ENCODE data around the gene CCND1. TPM values are rescaled to one million over a fixed set of nuclear protein-coding genes. Genes with fewer than 3 reads are reported as not detected.
A peak's percentile ranks its signal among the peaks of the same experiment; 100 is the strongest.

CCND1 gene
- total and polyA plus RNA-seq, 9 of the 15 experiments (the other 6 are each of a cell fraction or from before 2014, with no cell fraction given), result 0.04 to 23.3 (median 3.8) TPM

GRCh38 chr11:69664103-69664775 lies 23.3 kb downstream of the CCND1 start:
- Histone ChIP-seq H4K20me1 (replicated peaks; ENCODE audit: control insufficient read depth, insufficient read depth, low read length) (peaks cover 3% of the 10 kb centered on the region), H3K27me3 (ENCODE audit: control insufficient read depth in 2 of 2, insufficient read depth in 2 of 2, low read length in 2 of 2) (no peaks in the 10 kb centered on the region), H3K9me3 (replicated peaks; ENCODE audit: control insufficient read depth, insufficient read depth, low read depth, low read length) (no peaks in the 10 kb centered on the region), H3K4me2 (ENCODE audit: insufficient read depth, low read length) (no peak overlapping the region), H3K4me1 (replicated peaks in 1 of 2; ENCODE audit: control insufficient read depth in 2 of 2, insufficient read depth in 2 of 2, low read length in 2 of 2) (no peaks in the 10 kb centered on the region; a peak in 2 of 5 replicates), H3K27ac (ENCODE audit: extremely low read depth, low read depth, low read length) (no peak overlapping the region), H3K36me3 (ENCODE audit: control insufficient read depth, insufficient read depth, low read length) (peaks cover 42% of the 10 kb centered on the region), H3K4me3 (no peak overlapping the region), H2AFZ (ENCODE audit: low read depth, low read length) (no peak overlapping the region), H3K9me1 (ENCODE audit: control insufficient read depth, insufficient read depth, low read length) (peaks cover 3% of the 10 kb centered on the region), H3K79me2 (ENCODE audit: control insufficient read depth, insufficient read depth, low read length) (no peaks in the 10 kb centered on the region), H3K9ac (ENCODE audit: insufficient read depth in 1 of 2, low read depth in 2 of 2, low read length in 2 of 2) (peak overlapping the region in 1 of 2 experiments; percentile 59; a peak in 1 of 4 replicates)
- in situ Hi-C loops (cut with MboI), result loop anchor here (25.0 kb wide), 2 partner anchors 827 to 1027 kb away; partner anchors contain the start of gene CPT1A
- ChIA-PET CTCF (ENCODE audit: low intra/inter-chr PET ratio) (interaction anchor here (0.6 kb wide), 1 partner anchor 473 kb away, joined by 4 read pairs; no protein-coding TSS in a partner anchor), POLR2A (interaction anchor here (0.5 kb wide), 1 partner anchor 349 kb away, joined by 3 read pairs; no protein-coding TSS in a partner anchor)
- intact Hi-C loops (cut with micrococcal nuclease), result no loop called here
- no peak for FAIRE-seq
- DNase-seq (ENCODE audit: extremely low read depth in 1 of 4, low spot score in 3 of 4), result no peak
- ATAC-seq, result no peak
- 92% methylated on average over 17 of the region's 17 CpGs for WGBS (ENCODE audit: insufficient coverage, low coverage, missing lambda C conversion rate)
- no TSS peak for BruUV-seq (replicated peaks)
- TF ChIP-seq BRCA1 (IDR thresholded peaks at IDR 0.05) (no peak), BRCA1 (CRISPR knock-in tag; IDR thresholded peaks at IDR 0.05) (no peak), MTA3 (IDR thresholded peaks at IDR 0.05; ENCODE audit: borderline replicate concordance) (no peak), RBM22 (IDR thresholded peaks at IDR 0.05; ENCODE audit: low read depth, low read length, poor library complexity, severe bottlenecking) (no peak), JUN (IDR thresholded peaks at IDR 0.05; ENCODE audit: borderline replicate concordance, low read depth, low read length) (no peak), JUN (CRISPR knock-in tag; IDR thresholded peaks at IDR 0.05; ENCODE audit: borderline replicate concordance) (no peak), ELK1 (CRISPR knock-in tag; IDR thresholded peaks at IDR 0.05) (no peak), STAG1 (CRISPR knock-in tag; IDR thresholded peaks at IDR 0.05; ENCODE audit: borderline replicate concordance) (no peak), SOX6 (IDR thresholded peaks at IDR 0.05) (no peak), HDAC2 (IDR thresholded peaks at IDR 0.05) (no peak), MAFG (tag; conservative IDR thresholded peaks at IDR 0.05) (no peak)
- TF ChIP-seq, protein P1, sequence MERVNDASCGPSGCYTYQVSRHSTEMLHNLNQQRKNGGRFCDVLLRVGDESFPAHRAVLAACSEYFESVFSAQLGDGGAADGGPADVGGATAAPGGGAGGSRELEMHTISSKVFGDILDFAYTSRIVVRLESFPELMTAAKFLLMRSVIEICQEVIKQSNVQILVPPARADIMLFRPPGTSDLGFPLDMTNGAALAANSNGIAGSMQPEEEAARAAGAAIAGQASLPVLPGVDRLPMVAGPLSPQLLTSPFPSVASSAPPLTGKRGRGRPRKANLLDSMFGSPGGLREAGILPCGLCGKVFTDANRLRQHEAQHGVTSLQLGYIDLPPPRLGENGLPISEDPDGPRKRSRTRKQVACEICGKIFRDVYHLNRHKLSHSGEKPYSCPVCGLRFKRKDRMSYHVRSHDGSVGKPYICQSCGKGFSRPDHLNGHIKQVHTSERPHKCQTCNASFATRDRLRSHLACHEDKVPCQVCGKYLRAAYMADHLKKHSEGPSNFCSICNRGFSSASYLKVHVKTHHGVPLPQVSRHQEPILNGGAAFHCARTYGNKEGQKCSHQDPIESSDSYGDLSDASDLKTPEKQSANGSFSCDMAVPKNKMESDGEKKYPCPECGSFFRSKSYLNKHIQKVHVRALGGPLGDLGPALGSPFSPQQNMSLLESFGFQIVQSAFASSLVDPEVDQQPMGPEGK (CRISPR knock-in tag; IDR thresholded peaks at IDR 0.05; ENCODE audit: borderline replicate concordance), result no peak
- TF ChIP-seq, protein P2, sequence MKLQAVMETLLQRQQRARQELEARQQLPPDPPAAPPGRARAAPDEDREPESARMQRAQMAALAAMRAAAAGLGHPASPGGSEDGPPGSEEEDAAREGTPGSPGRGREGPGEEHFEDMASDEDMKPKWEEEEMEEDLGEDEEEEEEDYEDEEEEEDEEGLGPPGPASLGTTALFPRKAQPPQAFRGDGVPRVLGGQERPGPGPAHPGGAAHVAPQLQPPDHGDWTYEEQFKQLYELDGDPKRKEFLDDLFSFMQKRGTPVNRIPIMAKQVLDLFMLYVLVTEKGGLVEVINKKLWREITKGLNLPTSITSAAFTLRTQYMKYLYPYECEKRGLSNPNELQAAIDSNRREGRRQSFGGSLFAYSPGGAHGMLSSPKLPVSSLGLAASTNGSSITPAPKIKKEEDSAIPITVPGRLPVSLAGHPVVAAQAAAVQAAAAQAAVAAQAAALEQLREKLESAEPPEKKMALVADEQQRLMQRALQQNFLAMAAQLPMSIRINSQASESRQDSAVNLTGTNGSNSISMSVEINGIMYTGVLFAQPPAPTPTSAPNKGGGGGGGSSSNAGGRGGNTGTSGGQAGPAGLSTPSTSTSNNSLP (IDR thresholded peaks at IDR 0.05; ENCODE audit: borderline replicate concordance, low read depth, low read length), result no peak
- TF ChIP-seq, protein P3, sequence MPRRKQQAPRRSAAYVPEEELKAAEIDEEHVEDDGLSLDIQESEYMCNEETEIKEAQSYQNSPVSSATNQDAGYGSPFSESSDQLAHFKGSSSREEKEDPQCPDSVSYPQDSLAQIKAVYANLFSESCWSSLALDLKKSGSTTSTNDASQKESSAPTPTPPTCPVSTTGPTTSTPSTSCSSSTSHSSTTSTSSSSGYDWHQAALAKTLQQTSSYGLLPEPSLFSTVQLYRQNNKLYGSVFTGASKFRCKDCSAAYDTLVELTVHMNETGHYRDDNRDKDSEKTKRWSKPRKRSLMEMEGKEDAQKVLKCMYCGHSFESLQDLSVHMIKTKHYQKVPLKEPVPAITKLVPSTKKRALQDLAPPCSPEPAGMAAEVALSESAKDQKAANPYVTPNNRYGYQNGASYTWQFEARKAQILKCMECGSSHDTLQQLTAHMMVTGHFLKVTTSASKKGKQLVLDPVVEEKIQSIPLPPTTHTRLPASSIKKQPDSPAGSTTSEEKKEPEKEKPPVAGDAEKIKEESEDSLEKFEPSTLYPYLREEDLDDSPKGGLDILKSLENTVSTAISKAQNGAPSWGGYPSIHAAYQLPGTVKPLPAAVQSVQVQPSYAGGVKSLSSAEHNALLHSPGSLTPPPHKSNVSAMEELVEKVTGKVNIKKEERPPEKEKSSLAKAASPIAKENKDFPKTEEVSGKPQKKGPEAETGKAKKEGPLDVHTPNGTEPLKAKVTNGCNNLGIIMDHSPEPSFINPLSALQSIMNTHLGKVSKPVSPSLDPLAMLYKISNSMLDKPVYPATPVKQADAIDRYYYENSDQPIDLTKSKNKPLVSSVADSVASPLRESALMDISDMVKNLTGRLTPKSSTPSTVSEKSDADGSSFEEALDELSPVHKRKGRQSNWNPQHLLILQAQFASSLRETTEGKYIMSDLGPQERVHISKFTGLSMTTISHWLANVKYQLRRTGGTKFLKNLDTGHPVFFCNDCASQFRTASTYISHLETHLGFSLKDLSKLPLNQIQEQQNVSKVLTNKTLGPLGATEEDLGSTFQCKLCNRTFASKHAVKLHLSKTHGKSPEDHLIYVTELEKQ (CRISPR knock-in tag; IDR thresholded peaks at IDR 0.05), result no peak
